ENCODE results near the gene SSB. TPM values are rescaled to one million over a fixed set of nuclear protein-coding genes. Genes with fewer than 3 reads are reported as not detected.
A peak's percentile ranks its signal among the peaks of the same experiment; 100 is the strongest.

The SSB gene
- total and polyA plus RNA-seq, 9 of the 15 experiments (the other 6 are each of a cell fraction or from before 2014, with no cell fraction given), result 317 to 849 (median 515) TPM

GRCh38 chr2:169839954-169840746, 41.5 kb downstream of the SSB start (continued):
- TF ChIP-seq ZBTB8A (IDR thresholded peaks at IDR 0.05; ENCODE audit: partially characterized antibody) (no peak), PCBP2 (IDR thresholded peaks at IDR 0.05; ENCODE audit: low read depth, low read length, poor library complexity, severe bottlenecking) (no peak), PHB (CRISPR knock-in tag; IDR thresholded peaks at IDR 0.05) (no peak), ZNF668 (CRISPR knock-in tag; IDR thresholded peaks at IDR 0.05) (no peak), CREB3 (tag; conservative IDR thresholded peaks at IDR 0.05; ENCODE audit: low read depth) (no peak; the same call in 1 of the 2 replicates), ZNF398 (CRISPR knock-in tag; IDR thresholded peaks at IDR 0.05) (no peak), MYBL2 (IDR thresholded peaks at IDR 0.05; ENCODE audit: low read depth) (no peak), MYBL2 (CRISPR knock-in tag; IDR thresholded peaks at IDR 0.05; ENCODE audit: borderline replicate concordance) (no peak), NFIX (CRISPR knock-in tag; IDR thresholded peaks at IDR 0.05; ENCODE audit: low read depth) (no peak), MTA2 (IDR thresholded peaks at IDR 0.05; ENCODE audit: low read depth) (peak; percentile 37; the same call in 1 of the 2 replicates), ZNF830 (CRISPR knock-in tag; IDR thresholded peaks at IDR 0.05) (no peak), ETV5 (CRISPR knock-in tag; IDR thresholded peaks at IDR 0.05; ENCODE audit: low read depth) (peak; percentile 14; the same call in 1 of the 2 replicates), MYC (IDR thresholded peaks at IDR 0.05; ENCODE audit: low read depth, low read length) (peak; percentile 64), MYC (CRISPR knock-in tag; IDR thresholded peaks at IDR 0.05; ENCODE audit: borderline replicate concordance, low read depth) (no peak), WHSC1 (IDR thresholded peaks at IDR 0.05; ENCODE audit: low read length) (no peak), KAT7 (CRISPR knock-in tag; IDR thresholded peaks at IDR 0.05; ENCODE audit: borderline replicate concordance) (0 out of 2 replicates have a peak, but pooled peaks have one; percentile 53), ZBTB7A (IDR thresholded peaks at IDR 0.05; ENCODE audit: borderline replicate concordance, control insufficient read depth, low read depth, low read length) (no peak), NRF1 (conservative IDR thresholded peaks at IDR 0.05 in 1 of 2, IDR thresholded peaks at IDR 0.05 in 1 of 2) (peak; percentile 34 to 41; a peak in 2 of 4 replicates), ARNT (IDR thresholded peaks at IDR 0.05) (peak in 1 of 2 experiments; percentile 70; a peak in 1 of 4 replicates), TAL1 (IDR thresholded peaks at IDR 0.05) (peak; percentile 57; the same call in 1 of the 2 replicates), ZNF212 (CRISPR knock-in tag; IDR thresholded peaks at IDR 0.05) (no peak), ZNF197 (CRISPR knock-in tag; IDR thresholded peaks at IDR 0.05; ENCODE audit: low read depth) (no peak), LEF1 (IDR thresholded peaks at IDR 0.05) (peak; percentile 76), ZHX1 (conservative IDR thresholded peaks at IDR 0.05; ENCODE audit: low read length) (no peak)
